Neural progenitor cell (in vitro differentiated cells): ENCODE measurements around the gene SLC35B4. TPM values are rescaled to one million over a fixed set of nuclear protein-coding genes. Genes with fewer than 3 reads are reported as not detected.

Experiments used
- DNase-seq: peaks from one replicate; pipeline ENCODE4 v3.0.0-alpha.2; 2016; ENCODE audit warnings: low spot score
- H2AFZ ChIP-seq: fragments of 200-600 bp; sonication (generic); replicated peaks from 2 replicates; pipeline ENCODE4 v1.6.1; 2016; ENCODE audit warnings: antibody characterized with exemption
- H3F3A ChIP-seq: fragments of 200-600 bp; sonication (generic); 2 replicates; pipeline ENCODE4 v1.6.1; 2016; ENCODE audit warnings: antibody characterized with exemption, low read depth
- H3K27ac ChIP-seq: fragments of 200-600 bp; sonication (generic); 2 replicates; pipeline ENCODE4 v1.5.1; 2016; ENCODE audit warnings: mild to moderate bottlenecking
- H3K27me3 ChIP-seq: fragments of 200-600 bp; sonication (generic); 2 replicates; pipeline ENCODE4 v1.6.1; 2016; ENCODE audit warnings: mild to moderate bottlenecking, moderate library complexity
- H3K36me3 ChIP-seq: fragments of 200-600 bp; sonication (generic); 2 replicates; pipeline ENCODE4 v1.5.1; 2016
- H3K4me1 ChIP-seq: fragments of 200-600 bp; sonication (generic); 2 replicates; pipeline ENCODE4 v1.6.1; 2016; ENCODE audit warnings: mixed run types
- H3K4me2 ChIP-seq: fragments of 200-600 bp; sonication (generic); 2 replicates; pipeline ENCODE4 v1.6.1; 2016
- H3K4me3 ChIP-seq: fragments of 200-600 bp; sonication (generic); 2 replicates; pipeline ENCODE4 v1.5.1; 2016
- H3K79me2 ChIP-seq: fragments of 200-600 bp; sonication (generic); 2 replicates; pipeline ENCODE4 v1.6.1; 2016; ENCODE audit warnings: low read depth
- H3K9ac ChIP-seq: fragments of 200-600 bp; sonication (generic); 2 replicates; pipeline ENCODE4 v1.6.1; 2016
- H3K9me3 ChIP-seq: fragments of 200-600 bp; sonication (generic); 2 replicates; pipeline ENCODE4 v1.5.1; 2016; ENCODE audit warnings: low read depth
- H4K20me1 ChIP-seq: fragments of 200-600 bp; sonication (generic); 2 replicates; pipeline ENCODE4 v1.6.1; 2016; ENCODE audit warnings: low read depth
- H3K27ac Mint-ChIP-seq: 3 replicates; pipeline ENCODE4 v1.8.0; 2021; ENCODE audit warnings: mixed read lengths
- H3K27me3 Mint-ChIP-seq: 2 replicates; pipeline ENCODE4 v1.8.0; 2022; ENCODE audit warnings: low read depth, mild to moderate bottlenecking, inconsistent platforms, moderate library complexity, mixed read lengths; ENCODE audit not compliant: insufficient read depth
- H3K36me3 Mint-ChIP-seq: 3 replicates; pipeline ENCODE4 v1.8.0; 2021; ENCODE audit warnings: mixed read lengths
- H3K4me1 Mint-ChIP-seq: 3 replicates; pipeline ENCODE4 v1.8.0; 2021; ENCODE audit warnings: mixed read lengths
- H3K4me3 Mint-ChIP-seq: 3 replicates; pipeline ENCODE4 v1.8.0; 2021; ENCODE audit warnings: mild to moderate bottlenecking, moderate library complexity, mixed read lengths
- H3K9me3 Mint-ChIP-seq: 3 replicates; pipeline ENCODE4 v1.8.0; 2020; ENCODE audit warnings: mixed read lengths
- CTCF ChIP-seq: fragments of 200-600 bp; sonication (generic); IDR thresholded peaks from 2 replicates; pipeline ENCODE4 v1.5.1; 2017; ENCODE audit warnings: antibody characterized with exemption, mild to moderate bottlenecking
- EZH2 ChIP-seq: fragments of 200-600 bp; sonication (generic); IDR thresholded peaks from 2 replicates; pipeline ENCODE4 v1.6.1; 2017; ENCODE audit warnings: antibody characterized with exemption, mild to moderate bottlenecking, moderate library complexity
- EZH2phosphoT487 ChIP-seq: fragments of 200-600 bp; sonication (generic); IDR thresholded peaks from 2 replicates; pipeline ENCODE4 v1.6.1; 2017; ENCODE audit warnings: antibody characterized with exemption
- total RNA-seq: library from RNA; depleted of rRNA; stranded (reverse); fragments of >200 nt; gene quantifications from 2 replicates; pipeline ENCODE4 v1.2.3, GENCODE V29; 2015; ENCODE audit warnings: low replicate concordance

The SLC35B4 gene
- total RNA-seq, 1 donor from 2014 or later, result 32.0 TPM

DNA sequence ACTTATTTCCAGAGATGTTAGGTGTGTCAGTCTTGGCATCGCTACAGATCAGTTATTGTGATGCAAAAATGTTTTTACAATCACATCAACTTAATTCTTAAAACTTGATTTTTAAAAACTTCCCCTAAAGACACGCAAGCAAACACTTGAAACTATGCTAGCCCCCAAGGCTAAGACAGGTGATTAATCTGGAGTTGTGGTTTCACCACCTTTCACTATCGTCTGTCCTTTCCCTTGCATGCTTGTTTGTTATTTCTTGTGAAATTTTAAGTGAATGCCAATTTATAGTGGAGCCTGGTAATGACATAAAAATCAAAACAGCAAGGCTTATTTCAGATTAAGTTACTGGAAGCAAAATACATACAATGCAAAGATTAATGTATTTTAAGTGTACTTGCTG, 70.4 kb downstream of the SLC35B4 start:
- H3K27me3 ChIP-seq, result no peaks in the 10 kb centered on the region
- no peaks in the 10 kb centered on the region for H3F3A ChIP-seq
- H3K27me3 Mint-ChIP-seq, result no peaks in the 10 kb centered on the region
- no peak overlapping the region for H2AFZ ChIP-seq
- no peaks in the 10 kb centered on the region for H4K20me1 ChIP-seq
- TF ChIP-seq EZH2phosphoT487 (no peak), CTCF (no peak), EZH2 (no peak)
- H3K9me3 Mint-ChIP-seq, result peaks cover 7% of the 10 kb centered on the region
- no peak overlapping the region for H3K9ac ChIP-seq
- no peaks in the 10 kb centered on the region for H3K79me2 ChIP-seq
- H3K9me3 ChIP-seq, result no peaks in the 10 kb centered on the region
- no peak overlapping the region for H3K4me3 Mint-ChIP-seq
- H3K4me2 ChIP-seq, result no peak overlapping the region
- DNase-seq, result no peak
- no peaks in the 10 kb centered on the region for H3K4me1 Mint-ChIP-seq
- H3K4me1 ChIP-seq, result no peaks in the 10 kb centered on the region
- no peak overlapping the region for H3K27ac ChIP-seq
- H3K36me3 ChIP-seq, result no peaks in the 10 kb centered on the region
- no peaks in the 10 kb centered on the region for H3K36me3 Mint-ChIP-seq
- H3K4me3 ChIP-seq, result no peak overlapping the region
- H3K27ac Mint-ChIP-seq, result no peak overlapping the region

DNA sequence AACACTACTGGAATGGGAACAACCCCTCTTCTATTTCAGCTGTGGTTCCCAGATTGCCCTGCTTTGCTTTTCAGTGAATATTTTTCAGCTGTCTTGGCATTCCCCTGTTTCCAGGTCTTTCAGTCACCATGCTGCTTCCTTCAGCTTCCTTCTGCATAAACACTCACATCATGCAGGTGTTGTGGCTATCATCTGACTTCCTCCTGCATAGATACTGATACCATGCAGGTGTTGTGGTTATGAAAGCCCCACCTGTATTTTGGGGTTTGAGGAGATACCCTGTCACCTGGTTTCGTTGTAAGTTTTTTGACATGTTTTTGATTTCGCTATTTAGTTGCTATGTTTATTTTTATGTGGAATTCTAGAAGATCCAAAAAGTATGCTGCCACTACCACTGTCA, 71.5 kb downstream of the SLC35B4 start:
- H3K4me1 ChIP-seq, result no peaks in the 10 kb centered on the region
- H3K9me3 Mint-ChIP-seq, result peaks cover 13% of the 10 kb centered on the region

More for the DNA sequence above, 71.5 kb downstream of the SLC35B4 start:
- Histone ChIP-seq H3K9me3 (no peaks in the 10 kb centered on the region), H2AFZ (no peak overlapping the region), H3K36me3 (no peaks in the 10 kb centered on the region), H3F3A (no peaks in the 10 kb centered on the region), H4K20me1 (no peaks in the 10 kb centered on the region), H3K9ac (no peak overlapping the region), H3K79me2 (no peaks in the 10 kb centered on the region), H3K4me3 (no peak overlapping the region), H3K27ac (no peak overlapping the region), H3K27me3 (no peaks in the 10 kb centered on the region), H3K4me2 (no peak overlapping the region)
- Mint-ChIP-seq H3K4me1 (no peaks in the 10 kb centered on the region), H3K36me3 (no peaks in the 10 kb centered on the region), H3K27me3 (no peaks in the 10 kb centered on the region), H3K4me3 (no peak overlapping the region), H3K27ac (no peak overlapping the region)
- TF ChIP-seq CTCF (no peak), EZH2phosphoT487 (no peak), EZH2 (no peak)
- DNase-seq, result no peak

Other genes starting within 250 kb of the SLC35B4 start
- 1.1 and 1.4 TPM in 2 replicates for gene LRGUK, start 189.6 kb downstream of the SLC35B4 start, total RNA-seq
- 105 and 153 TPM in 2 replicates for gene AKR1B1, start 142.2 kb upstream of the SLC35B4 start, total RNA-seq
- gene AKR1B10, start 210.6 kb upstream of the SLC35B4 start, total RNA-seq, result not detected in 2 replicates
- gene AKR1B15, start 232.2 kb upstream of the SLC35B4 start, total RNA-seq, result not detected in 2 replicates